Lower leg skin (tissue), 3 donors: ENCODE data around the gene SMG6.

Experiments used
- CTCF ChIP-seq, 3 donors: fragments of 450-650 bp; IDR thresholded peaks; one replicate each; pipeline ENCODE4 v1.5.1; 2016; ENCODE audit warnings: antibody characterized with exemption in 3 of 3, mild to moderate bottlenecking in 3 of 3, moderate library complexity in 2 of 3
- POLR2A ChIP-seq, 2 donors: fragments of 450-650 bp; IDR thresholded peaks; one replicate each; pipeline ENCODE4 v1.6.1; 2016 to 2017; ENCODE audit warnings: antibody characterized with exemption in 2 of 2, mild to moderate bottlenecking in 1 of 2, moderate library complexity in 1 of 2

GRCh38 chr17:2090804-2091534 lies 212.6 kb downstream of the SMG6 start:
- no peak for TF ChIP-seq POLR2A (IDR thresholded peaks at IDR 0.05)
- no peak for TF ChIP-seq CTCF (IDR thresholded peaks at IDR 0.05)
